GM12891 (cell line): ENCODE results near the gene TNFRSF4.

Experiments
- POLR2A ChIP-seq: IDR thresholded peaks from 2 replicates; pipeline ENCODE4 v1.6.1; 2011; ENCODE audit warnings: low read depth, low read length, control low read depth
- POLR2AphosphoS5 ChIP-seq: IDR thresholded peaks from 2 replicates; pipeline ENCODE4 v1.6.1; 2011; ENCODE audit warnings: low read depth, low read length, control low read depth
- TAF1 ChIP-seq: IDR thresholded peaks from 2 replicates; pipeline ENCODE4 v1.6.1; 2011; ENCODE audit warnings: low read depth, low read length, control low read depth

- TF ChIP-seq POLR2AphosphoS5 (no peak), POLR2A (no peak), TAF1 (no peak)
Measured at GRCh38 chr1:1247341-1247913, 33.5 kb upstream of the TNFRSF4 start.
